ENCODE data around the gene IGFL3.
"Not testable (repeated sequence)": the region's sequence is repeated elsewhere in the genome, so short reads cannot be mapped to it uniquely, and the experiment has no call there.

IGFL3 gene

DNA sequence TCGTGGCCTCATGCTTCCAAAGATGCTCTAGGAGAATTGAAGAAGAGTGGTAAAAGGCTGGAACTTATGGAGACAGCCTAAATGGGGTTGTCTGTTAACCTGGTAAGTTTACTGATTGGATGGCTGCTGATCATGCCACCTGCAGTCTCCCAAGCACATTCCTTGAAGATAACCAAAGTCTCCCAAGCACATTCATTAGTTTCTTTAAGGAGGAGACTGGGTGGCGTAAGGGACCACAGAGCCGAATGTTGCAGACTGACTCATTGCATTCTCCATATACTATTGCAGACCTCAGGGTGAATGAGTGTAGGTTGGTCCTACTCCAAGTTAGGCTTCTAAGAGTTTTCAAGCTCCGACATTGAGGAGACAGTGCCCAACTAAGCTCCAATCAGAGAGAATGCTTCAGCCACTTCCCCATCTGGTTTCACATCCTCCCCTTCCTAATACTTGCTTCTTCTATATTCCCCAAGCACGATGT lies at the start of gene IGFL3:
Gene IGFL3, minus strand, starts transcription at position 51 of the 478 bp plus-strand sequence. Its CDS starts 39 bp downstream, at position 12.
- TF ChIP-seq, protein P1, sequence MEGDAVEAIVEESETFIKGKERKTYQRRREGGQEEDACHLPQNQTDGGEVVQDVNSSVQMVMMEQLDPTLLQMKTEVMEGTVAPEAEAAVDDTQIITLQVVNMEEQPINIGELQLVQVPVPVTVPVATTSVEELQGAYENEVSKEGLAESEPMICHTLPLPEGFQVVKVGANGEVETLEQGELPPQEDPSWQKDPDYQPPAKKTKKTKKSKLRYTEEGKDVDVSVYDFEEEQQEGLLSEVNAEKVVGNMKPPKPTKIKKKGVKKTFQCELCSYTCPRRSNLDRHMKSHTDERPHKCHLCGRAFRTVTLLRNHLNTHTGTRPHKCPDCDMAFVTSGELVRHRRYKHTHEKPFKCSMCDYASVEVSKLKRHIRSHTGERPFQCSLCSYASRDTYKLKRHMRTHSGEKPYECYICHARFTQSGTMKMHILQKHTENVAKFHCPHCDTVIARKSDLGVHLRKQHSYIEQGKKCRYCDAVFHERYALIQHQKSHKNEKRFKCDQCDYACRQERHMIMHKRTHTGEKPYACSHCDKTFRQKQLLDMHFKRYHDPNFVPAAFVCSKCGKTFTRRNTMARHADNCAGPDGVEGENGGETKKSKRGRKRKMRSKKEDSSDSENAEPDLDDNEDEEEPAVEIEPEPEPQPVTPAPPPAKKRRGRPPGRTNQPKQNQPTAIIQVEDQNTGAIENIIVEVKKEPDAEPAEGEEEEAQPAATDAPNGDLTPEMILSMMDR (IDR thresholded peaks at IDR 0.05; ENCODE audit: low read depth, low read length, missing control alignments): no peak
- DNase-seq (ENCODE audit: low read depth): no peak

DNA sequence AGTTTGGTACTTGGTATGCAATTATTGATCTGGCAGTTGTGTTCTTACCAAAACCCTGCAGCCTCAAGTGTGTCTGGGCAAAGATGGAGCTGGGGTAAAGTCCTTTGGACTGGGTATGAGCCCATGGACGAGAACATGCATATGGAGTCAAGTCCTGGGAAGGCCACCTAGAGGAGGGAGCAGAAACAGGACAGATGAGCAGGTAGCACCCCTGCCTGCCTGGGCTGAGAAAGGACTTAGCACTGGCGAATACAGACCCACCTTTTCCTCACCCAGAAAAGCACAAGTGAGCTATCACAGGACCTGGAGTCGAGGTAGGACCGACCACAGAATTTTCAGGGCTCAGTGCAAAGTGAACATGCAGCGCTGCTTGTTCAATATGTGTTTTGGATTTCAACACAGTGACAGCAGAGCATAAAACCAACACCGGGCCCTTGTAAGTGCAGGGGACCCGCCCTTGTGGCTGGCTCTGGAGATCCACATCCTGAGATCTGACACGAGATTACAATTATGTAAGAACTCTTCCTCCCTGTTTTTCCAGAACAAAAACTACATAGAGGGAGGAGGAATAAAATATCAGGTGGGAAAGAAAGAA lies 49.5 kb upstream of the IGFL3 start:
- no peak overlapping the region for H3K4me3 ChIP-seq (ENCODE audit: low read depth, low read length)
- TF ChIP-seq, protein P1 (IDR thresholded peaks at IDR 0.05; ENCODE audit: low read depth, low read length, missing control alignments): no peak
- no peak for DNase-seq (ENCODE audit: low read depth)

More for the DNA sequence above, at the start of gene IGFL3:
- H3K4me3 ChIP-seq (ENCODE audit: low read depth, low read length): no peak within 1 kb of the TSS

DNA sequence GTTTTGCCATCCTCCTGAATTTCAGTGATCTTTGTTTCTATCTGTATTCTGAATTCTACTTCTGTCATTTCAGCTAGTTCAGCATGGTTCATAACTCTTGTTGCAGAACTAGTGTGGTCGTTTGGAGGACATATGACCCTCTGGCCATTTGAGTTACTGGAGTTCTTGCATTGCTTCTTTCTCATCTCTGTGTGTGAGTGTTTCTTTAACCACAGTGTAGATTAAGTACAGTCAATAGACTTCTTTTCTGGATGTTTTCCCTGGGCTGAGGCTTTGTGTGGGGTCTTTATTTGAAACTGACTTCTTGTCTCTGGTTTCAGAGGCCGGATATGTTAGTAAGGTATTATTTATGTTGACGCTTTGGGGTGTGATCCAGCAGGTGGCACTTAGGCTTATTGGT lies 38.2 kb upstream of the IGFL3 start:
- TF ChIP-seq, protein P1 (IDR thresholded peaks at IDR 0.05; ENCODE audit: low read depth, low read length, missing control alignments): no peak
- no peak for DNase-seq (ENCODE audit: low read depth)
- H3K4me3 ChIP-seq (ENCODE audit: low read depth, low read length): no peak overlapping the region

DNA sequence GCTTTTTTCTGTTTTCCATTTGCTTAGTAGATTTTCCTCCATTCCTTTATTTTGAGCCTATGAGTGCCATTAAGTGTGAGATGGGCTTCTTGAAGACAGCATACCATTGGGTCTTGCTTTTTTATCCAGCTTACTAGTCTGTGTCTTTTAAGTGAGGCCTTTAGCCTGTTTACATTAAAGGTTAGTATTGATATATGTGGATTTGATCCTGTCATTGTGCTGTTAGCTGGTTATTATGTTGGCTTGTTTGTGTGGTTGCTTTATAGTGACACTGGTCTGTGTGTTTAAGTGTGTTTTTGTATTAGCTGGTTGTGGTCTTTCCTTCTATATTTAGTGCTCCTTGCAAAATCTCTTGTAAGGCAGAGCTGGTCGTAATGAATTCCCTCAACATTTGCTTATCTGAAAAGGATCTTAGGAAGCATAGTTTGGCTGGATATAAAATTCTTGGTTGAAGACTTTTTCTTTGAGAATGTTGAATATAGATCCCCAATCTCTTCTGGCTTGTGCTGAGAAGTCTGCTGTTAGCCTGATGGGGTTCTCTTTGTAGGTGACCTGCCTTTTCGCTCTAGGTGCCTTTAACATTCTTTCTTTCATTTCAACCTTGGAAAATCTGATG lies 37.3 kb upstream of the IGFL3 start:
- not testable (repeated sequence) for DNase-seq (ENCODE audit: low read depth); H3K4me3 ChIP-seq (ENCODE audit: low read depth, low read length)

DNA sequence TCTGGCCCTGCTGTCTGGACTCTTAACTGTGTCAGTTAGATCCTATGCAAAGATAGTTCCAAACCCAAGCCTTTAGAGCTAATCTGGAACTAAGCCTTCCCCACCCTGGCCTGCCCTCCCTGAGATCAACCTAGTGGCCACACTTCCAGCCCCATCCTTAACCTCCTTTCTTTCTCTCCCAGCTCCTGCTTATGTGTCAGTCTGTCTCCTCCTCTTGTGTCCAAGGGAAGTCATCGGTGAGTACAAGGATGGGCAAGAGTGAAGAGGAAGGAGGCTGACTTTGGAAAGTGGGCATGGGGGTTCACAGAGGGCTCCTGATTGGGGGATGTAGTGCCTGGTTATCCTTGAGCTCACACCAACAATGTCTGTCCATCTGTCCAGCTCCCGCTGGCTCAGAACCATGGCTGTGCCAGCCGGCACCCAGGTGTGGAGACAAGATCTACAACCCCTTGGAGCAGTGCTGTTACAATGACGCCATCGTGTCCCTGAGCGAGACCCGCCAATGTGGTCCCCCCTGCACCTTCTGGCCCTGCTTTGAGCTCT lies 35.8 kb upstream of the IGFL3 start:
- no peak overlapping the region for H3K4me3 ChIP-seq (ENCODE audit: low read depth, low read length)
- TF ChIP-seq, protein P1 (IDR thresholded peaks at IDR 0.05; ENCODE audit: low read depth, low read length, missing control alignments): no peak
- DNase-seq (ENCODE audit: low read depth): no peak

DNA sequence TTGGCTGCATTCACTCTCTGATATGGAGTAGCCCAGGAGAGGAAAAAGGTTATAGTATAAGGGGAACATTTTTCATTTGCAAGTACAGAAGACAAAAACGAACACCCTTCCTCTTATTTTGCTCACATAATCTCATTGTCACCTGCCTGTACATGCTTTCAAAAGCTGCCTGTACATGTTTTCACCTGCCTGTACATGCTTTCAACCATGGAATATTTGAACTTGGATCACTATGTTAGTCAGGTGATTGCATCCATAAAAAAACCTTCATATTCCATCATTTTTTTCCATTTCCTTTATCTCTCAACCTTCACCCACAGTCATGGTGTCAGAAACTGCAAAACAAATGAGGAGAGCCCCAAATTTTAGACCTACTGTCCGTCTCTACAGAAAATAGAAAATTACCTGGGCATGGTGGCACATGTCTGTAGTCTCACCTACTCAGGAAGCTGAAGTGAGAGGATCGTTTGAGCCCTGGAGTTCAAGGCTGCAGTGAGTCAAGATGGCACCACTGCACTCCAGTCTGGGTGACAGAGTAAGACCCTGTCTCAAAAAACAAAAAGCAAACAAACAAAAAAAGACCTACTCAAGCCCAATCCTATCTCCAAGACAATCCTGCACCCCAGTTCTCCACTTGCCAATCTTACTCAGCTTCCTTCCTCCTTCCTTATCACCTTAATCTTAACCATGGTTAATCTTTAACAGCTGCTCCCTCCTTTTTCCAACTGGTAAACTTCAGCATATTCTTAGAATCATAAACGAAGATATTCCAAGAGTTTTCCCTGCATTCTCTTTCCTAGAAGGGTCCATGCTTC lies 35.1 kb upstream of the IGFL3 start:
- no peak overlapping the region for H3K4me3 ChIP-seq (ENCODE audit: low read depth, low read length)
- TF ChIP-seq, protein P1 (IDR thresholded peaks at IDR 0.05; ENCODE audit: low read depth, low read length, missing control alignments): no peak
- DNase-seq (ENCODE audit: low read depth): no peak

DNA sequence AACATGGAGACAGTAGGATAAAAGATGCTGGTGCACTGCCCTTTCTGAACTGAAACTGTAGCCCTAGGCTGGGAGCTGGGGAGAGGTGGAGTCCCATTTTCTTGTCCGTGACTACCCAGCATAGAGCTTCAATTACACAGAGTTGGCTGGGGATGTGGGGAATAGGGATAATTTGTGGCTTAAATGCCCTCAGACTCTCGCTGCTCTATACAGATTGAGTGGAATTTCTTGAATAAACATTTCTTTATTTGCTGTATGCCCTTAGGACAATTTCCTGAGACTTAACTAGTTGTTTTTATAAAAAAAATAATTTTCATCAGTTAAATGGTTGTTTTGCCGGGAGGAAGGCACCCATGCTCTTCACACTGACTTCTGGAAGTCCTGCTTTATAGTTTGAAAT lies 30.7 kb upstream of the IGFL3 start:
- no peak for DNase-seq (ENCODE audit: low read depth)
- H3K4me3 ChIP-seq (ENCODE audit: low read depth, low read length): no peak overlapping the region
- TF ChIP-seq, protein P1 (IDR thresholded peaks at IDR 0.05; ENCODE audit: low read depth, low read length, missing control alignments): no peak

All from GM12864 (cell line).